Measurements from ENCODE around the gene KRTAP1-5. TPM values are rescaled to one million over a fixed set of nuclear protein-coding genes. Genes with fewer than 3 reads are reported as not detected.
"Not testable (repeated sequence)": the region's sequence is repeated elsewhere in the genome, so short reads cannot be mapped to it uniquely, and the experiment has no call there.

KRTAP1-5 gene
- total RNA-seq, 4 donors from 2014 or later: not detected

DNA sequence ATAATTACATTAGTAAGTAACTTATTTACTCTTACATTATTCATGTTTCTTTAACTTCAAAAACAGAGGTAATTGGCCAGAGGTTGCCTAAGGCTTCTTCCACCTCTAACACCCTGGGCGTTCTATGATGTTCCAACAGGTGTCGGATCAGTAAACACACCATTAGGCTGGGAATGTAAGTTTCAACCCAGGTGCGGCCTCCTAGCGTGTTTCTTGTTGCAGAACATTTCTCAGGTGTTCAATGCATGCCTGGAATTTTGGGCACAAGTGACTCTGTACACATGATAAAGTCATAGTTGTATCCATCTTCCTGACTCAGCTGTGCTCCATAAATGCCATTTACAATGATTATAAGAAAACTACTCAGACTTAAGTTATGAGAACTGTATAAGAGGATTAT is 27.0 kb upstream of the KRTAP1-5 start:
- Histone ChIP-seq H3K36me3 (no peaks in the 10 kb centered on the region), H3K4me1 (no peaks in the 10 kb centered on the region), H3K27ac (no peak overlapping the region), H3K27me3 (peaks cover 0 to 18% (median 0%) of the 10 kb centered on the region in 4 donors), H3K9me3 (no peaks in the 10 kb centered on the region), H3K4me3 (no peak overlapping the region)
- intact Hi-C loops (cut with DNase I): no loop called here
- 69 to 87% methylated on average over 4 of the region's 4 CpGs for WGBS, 2 donors
- TF ChIP-seq POLR2A (IDR thresholded peaks at IDR 0.05): no peak
- TF ChIP-seq, protein P1, sequence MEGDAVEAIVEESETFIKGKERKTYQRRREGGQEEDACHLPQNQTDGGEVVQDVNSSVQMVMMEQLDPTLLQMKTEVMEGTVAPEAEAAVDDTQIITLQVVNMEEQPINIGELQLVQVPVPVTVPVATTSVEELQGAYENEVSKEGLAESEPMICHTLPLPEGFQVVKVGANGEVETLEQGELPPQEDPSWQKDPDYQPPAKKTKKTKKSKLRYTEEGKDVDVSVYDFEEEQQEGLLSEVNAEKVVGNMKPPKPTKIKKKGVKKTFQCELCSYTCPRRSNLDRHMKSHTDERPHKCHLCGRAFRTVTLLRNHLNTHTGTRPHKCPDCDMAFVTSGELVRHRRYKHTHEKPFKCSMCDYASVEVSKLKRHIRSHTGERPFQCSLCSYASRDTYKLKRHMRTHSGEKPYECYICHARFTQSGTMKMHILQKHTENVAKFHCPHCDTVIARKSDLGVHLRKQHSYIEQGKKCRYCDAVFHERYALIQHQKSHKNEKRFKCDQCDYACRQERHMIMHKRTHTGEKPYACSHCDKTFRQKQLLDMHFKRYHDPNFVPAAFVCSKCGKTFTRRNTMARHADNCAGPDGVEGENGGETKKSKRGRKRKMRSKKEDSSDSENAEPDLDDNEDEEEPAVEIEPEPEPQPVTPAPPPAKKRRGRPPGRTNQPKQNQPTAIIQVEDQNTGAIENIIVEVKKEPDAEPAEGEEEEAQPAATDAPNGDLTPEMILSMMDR (IDR thresholded peaks at IDR 0.05): no peak
- DNase-seq: no peak

DNA sequence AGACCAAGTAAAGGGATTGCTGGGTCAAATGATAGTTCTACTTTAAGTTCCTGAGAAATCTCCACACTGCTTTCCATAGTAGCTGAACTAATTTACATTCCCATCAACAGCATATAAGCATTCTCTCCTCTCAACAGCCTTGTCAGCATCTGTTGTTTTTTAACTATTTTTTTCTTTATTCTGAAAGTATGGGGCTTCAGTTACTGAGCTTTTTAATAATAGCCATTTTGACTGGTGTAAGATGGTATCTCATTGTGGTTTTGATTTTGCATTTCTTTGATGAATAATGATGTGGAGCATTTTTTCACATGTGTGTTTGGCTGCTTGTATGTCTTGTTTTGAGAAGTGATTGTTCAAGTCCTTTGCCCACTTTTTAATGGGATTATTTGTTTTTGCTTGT is 25.6 kb upstream of the KRTAP1-5 start:
- Histone ChIP-seq H3K27ac (no peak overlapping the region), H3K36me3 (no peaks in the 10 kb centered on the region), H3K4me3 (no peak overlapping the region), H3K27me3 (peaks cover 0 to 16% (median 0%) of the 10 kb centered on the region in 4 donors), H3K9me3 (no peaks in the 10 kb centered on the region), H3K4me1 (no peaks in the 10 kb centered on the region)
- TF ChIP-seq, protein P1 (IDR thresholded peaks at IDR 0.05): no peak
- no peak for TF ChIP-seq POLR2A (IDR thresholded peaks at IDR 0.05)
- intact Hi-C loops (cut with DNase I): no loop called here
- DNase-seq: no peak

DNA sequence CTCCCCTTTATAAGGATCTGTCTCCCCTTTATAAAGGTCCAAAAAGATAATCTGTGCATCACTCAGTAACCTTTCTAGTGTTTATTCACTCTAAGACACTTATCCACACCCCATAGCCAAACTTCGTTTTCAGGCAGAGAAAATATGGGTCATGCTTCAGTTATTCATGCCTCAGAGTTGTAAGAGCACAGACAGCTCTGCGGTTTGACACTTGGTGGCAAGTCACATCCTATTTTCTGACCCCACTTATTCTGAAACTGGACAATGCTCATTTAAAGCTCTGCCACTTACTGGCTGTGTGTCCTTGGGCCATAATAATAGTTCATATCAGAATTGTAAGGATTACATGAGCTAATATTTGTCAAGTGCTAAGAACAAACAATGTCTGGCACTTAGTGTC is 22.1 kb upstream of the KRTAP1-5 start:
- Histone ChIP-seq H3K36me3 (no peaks in the 10 kb centered on the region), H3K4me3 (no peak overlapping the region), H3K4me1 (no peaks in the 10 kb centered on the region), H3K9me3 (no peaks in the 10 kb centered on the region), H3K27ac (no peak overlapping the region), H3K27me3 (peaks cover 0 to 14% (median 0%) of the 10 kb centered on the region in 4 donors)
- no peak for TF ChIP-seq POLR2A (IDR thresholded peaks at IDR 0.05)
- TF ChIP-seq, protein P1 (IDR thresholded peaks at IDR 0.05): no peak
- 26 to 37% methylated on average over 2 of the region's 2 CpGs for WGBS, 2 donors
- intact Hi-C loops (cut with DNase I): no loop called here
- DNase-seq: no peak

DNA sequence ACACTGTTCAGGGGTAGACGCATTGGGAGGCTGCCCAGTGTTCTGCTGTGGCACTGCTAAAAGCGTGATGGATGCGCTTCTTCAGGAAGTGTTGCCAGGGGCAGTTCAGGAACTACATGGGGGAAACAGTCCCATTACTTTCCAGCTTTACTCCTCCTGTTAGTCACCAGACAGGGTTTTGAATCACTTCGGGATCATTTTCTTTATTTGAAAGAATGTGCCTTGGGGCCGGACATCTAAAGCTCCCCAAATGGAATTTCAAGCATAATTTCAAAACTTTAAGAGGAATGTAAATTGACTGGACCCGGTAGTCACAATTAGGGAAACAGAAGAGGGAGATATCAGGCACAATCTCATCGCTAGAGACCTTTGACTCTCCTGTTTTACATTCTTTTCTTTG is 21.4 kb upstream of the KRTAP1-5 start:
- Histone ChIP-seq H3K36me3 (no peaks in the 10 kb centered on the region), H3K4me3 (no peak overlapping the region), H3K4me1 (no peaks in the 10 kb centered on the region), H3K27ac (no peak overlapping the region), H3K27me3 (peaks cover 0 to 14% (median 0%) of the 10 kb centered on the region in 4 donors), H3K9me3 (no peaks in the 10 kb centered on the region)
- intact Hi-C loops (cut with DNase I): no loop called here
- whole genome bisulfite sequencing, 2 donors: 40 to 53% methylated on average over 7 of the region's 7 CpGs
- TF ChIP-seq, protein P1 (IDR thresholded peaks at IDR 0.05): no peak
- TF ChIP-seq POLR2A (IDR thresholded peaks at IDR 0.05): no peak
- DNase-seq: no peak

DNA sequence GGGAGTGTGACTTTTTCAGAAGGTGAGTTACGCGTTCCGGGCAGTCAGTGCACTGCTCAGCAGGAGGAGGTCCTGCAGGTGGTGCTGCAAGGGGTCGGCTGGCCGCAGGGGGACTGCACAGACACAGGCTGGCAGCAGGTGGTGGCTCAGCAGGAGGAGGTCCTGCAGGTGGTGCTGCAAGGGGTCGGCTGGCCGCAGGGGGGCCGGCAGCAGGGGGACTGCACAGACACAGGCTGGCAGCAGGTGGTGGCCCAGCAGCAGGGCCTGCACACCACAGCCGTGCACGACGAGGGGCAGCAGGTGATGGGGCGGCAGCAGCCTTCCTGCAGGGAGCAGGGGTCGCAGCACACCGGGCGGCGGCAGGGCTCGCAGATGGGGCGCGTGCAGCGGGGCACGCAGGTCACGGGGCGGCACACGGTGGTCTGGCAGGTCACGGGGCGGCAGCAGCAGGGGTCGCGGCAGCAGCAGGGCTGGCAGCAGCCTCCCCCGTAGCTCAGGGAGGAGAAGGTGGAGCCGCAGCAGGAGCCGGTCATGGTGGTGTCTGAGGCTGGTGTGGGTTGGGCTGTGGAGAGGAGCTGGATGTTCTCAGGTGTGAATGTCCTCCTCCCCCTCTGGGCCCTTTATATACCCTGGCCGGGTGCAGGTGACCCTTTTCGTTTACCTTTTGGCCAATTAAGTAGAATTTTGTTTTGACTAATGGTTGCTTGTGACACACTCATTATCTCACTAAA is 19.9 kb upstream of the KRTAP1-5 start, which contains the start of gene KRTAP2-1:
Gene KRTAP2-1, minus strand, starts transcription at position 582 of the 731 bp plus-strand sequence. Its CDS starts 49 bp downstream, at position 533.
- H3K9me3 ChIP-seq; intact Hi-C loops (cut with DNase I); H3K4me3 ChIP-seq; DNase-seq; H3K36me3 ChIP-seq; H3K4me1 ChIP-seq; H3K27ac ChIP-seq: not testable (repeated sequence)
- 75 to 91% methylated on average over 5 to 9 of the region's 33 CpGs for WGBS, 2 donors
- H3K27me3 ChIP-seq: peaks cover 0 to 14% (median 0%) of the 10 kb centered on the region in 4 donors
